Astrocyte (in vitro differentiated cells and primary cell): ENCODE data around the gene IL10RA. TPM values are rescaled to one million over a fixed set of nuclear protein-coding genes. Genes with fewer than 3 reads are reported as not detected.

Experiments used
- DNase-seq: peaks from one replicate; pipeline ENCODE4 v3.0.0-alpha.2; 2010; ENCODE audit warnings: low read depth
- FAIRE-seq: peaks from 2 replicates; lab custom pipeline; 2011; peaks lifted over from hg19 to GRCh38; lab: Jason Lieb, UNC
- H2AFZ ChIP-seq: 2 replicates; pipeline ENCODE4 v1.6.0; 2012; ENCODE audit warnings: low read depth, low read length, inconsistent platforms
- H3K27ac ChIP-seq: 2 replicates; pipeline ENCODE4 v1.5.1; 2011; ENCODE audit warnings: low read depth, low read length, inconsistent platforms
- H3K27me3 ChIP-seq: 2 replicates; pipeline ENCODE4 v1.6.0; 2011; ENCODE audit warnings: low read length, inconsistent platforms; ENCODE audit not compliant: insufficient read depth
- H3K36me3 ChIP-seq: 2 replicates; pipeline ENCODE4 v1.5.1; 2011; ENCODE audit warnings: low read length, inconsistent platforms; ENCODE audit not compliant: insufficient read depth
- H3K4me1 ChIP-seq: 2 replicates; pipeline ENCODE4 v1.5.1; 2011; ENCODE audit warnings: low read length, inconsistent platforms; ENCODE audit not compliant: insufficient read depth
- H3K4me2 ChIP-seq: 2 replicates; pipeline ENCODE4 v1.6.0; 2012; ENCODE audit warnings: low read length, inconsistent platforms
- H3K4me3 ChIP-seq: 2 replicates; pipeline ENCODE4 v1.5.1; 2011; ENCODE audit warnings: low read depth, mild to moderate bottlenecking, low read length, inconsistent platforms; ENCODE audit not compliant: insufficient read depth
- H3K79me2 ChIP-seq: 2 replicates; pipeline ENCODE4 v1.6.0; 2012; ENCODE audit warnings: mild to moderate bottlenecking, low read length, inconsistent platforms; ENCODE audit not compliant: insufficient read depth
- H3K9ac ChIP-seq: 2 replicates; pipeline ENCODE4 v1.6.0; 2012; ENCODE audit warnings: mild to moderate bottlenecking, low read length, inconsistent platforms
- H3K9me3 ChIP-seq: 2 replicates; pipeline ENCODE4 v1.5.1; 2012; ENCODE audit warnings: low read depth, mild to moderate bottlenecking, low read length, inconsistent platforms; ENCODE audit not compliant: insufficient read depth
- H4K20me1 ChIP-seq: 2 replicates; pipeline ENCODE4 v1.6.0; 2012; ENCODE audit warnings: low read length, inconsistent platforms; ENCODE audit not compliant: insufficient read depth
- H3K27ac Mint-ChIP-seq: one replicate; pipeline ENCODE4 v1.8.0; 2021; ENCODE audit warnings: mild to moderate bottlenecking, mixed read lengths; ENCODE audit not compliant: unreplicated experiment
- H3K27me3 Mint-ChIP-seq: one replicate; pipeline ENCODE4 v1.8.0; 2021; ENCODE audit warnings: low read depth, mixed read lengths; ENCODE audit not compliant: unreplicated experiment
- H3K36me3 Mint-ChIP-seq: one replicate; pipeline ENCODE4 v1.8.0; 2021; ENCODE audit warnings: low read depth, mixed read lengths; ENCODE audit not compliant: unreplicated experiment
- H3K4me1 Mint-ChIP-seq: one replicate; pipeline ENCODE4 v1.8.0; 2021; ENCODE audit warnings: low read depth, mixed read lengths; ENCODE audit not compliant: unreplicated experiment
- H3K4me3 Mint-ChIP-seq: one replicate; pipeline ENCODE4 v1.8.0; 2021; ENCODE audit warnings: mild to moderate bottlenecking, moderate library complexity, mixed read lengths; ENCODE audit not compliant: unreplicated experiment
- H3K9me3 Mint-ChIP-seq: one replicate; pipeline ENCODE4 v1.8.0; 2021; ENCODE audit warnings: mild to moderate bottlenecking, mixed read lengths; ENCODE audit not compliant: unreplicated experiment
- EZH2 ChIP-seq: IDR thresholded peaks from 2 replicates; pipeline ENCODE4 v1.6.1; 2012; ENCODE audit warnings: mild to moderate bottlenecking, low read length, inconsistent platforms; ENCODE audit not compliant: insufficient read depth
- total RNA-seq: library from RNA; stranded (reverse); gene quantifications from 2 replicates; pipeline ENCODE4 v1.2.1, GENCODE V29; 2021
- TF ChIP-seq, protein P1 (sequence below): IDR thresholded peaks from 2 replicates; pipeline ENCODE4 v1.5.1; 2011; ENCODE audit warnings: low read depth, mild to moderate bottlenecking, inconsistent platforms, low read length, moderate library complexity; ENCODE audit not compliant: insufficient read depth

Gene IL10RA
- total RNA-seq, 1 donor from 2014 or later: 0.73 TPM

DNA sequence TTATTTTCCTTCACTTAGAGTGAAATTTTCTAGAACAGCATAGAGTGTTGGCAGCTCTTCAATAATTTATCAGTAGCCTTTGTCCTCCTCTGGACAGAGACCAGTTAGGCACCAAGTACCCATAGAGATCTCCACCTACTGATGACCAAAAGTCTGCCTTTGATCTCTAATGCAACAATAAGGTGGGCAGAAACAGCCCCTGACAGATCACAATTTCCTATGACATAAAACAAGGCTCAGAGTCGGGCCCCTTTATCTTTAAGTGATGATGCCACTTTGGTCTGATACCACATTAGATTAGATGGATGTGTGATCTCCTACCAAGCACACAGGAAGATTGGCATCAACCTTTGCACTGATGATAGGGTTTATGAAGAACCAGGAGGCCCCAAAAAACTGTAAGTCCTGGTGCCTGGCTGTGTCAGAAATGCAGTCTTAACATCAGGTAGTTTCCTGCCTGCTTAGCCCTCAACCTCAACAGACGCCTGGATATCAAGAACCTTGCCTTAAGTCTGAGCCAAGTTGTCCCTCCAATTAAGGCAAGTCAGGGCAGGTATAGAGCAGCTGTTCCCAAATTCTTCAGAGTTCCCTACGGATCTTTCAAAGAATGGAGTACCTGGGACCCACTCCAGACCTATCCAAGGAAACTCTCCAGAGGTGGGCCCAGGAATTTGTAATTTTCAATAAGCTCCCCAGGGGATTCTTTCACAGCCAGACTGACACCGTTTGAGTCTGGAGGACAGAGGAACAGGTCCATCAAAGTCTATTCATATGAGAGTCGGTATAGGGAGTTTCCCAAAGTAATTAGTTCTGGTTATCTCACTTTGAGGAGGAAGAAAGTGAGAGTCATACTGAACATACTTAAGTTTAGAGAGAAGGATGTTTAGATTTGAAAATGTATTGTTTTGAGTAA is 60.1 kb downstream of the IL10RA start:
- no peak overlapping the region for H3K27ac ChIP-seq
- H3K4me1 ChIP-seq: no peaks in the 10 kb centered on the region
- no peak overlapping the region for H3K9ac ChIP-seq
- FAIRE-seq: no peak
- Mint-ChIP-seq H3K27ac (no peak overlapping the region), H3K27me3 (peaks cover 39% of the 10 kb centered on the region), H3K4me1 (no peaks in the 10 kb centered on the region), H3K36me3 (no peaks in the 10 kb centered on the region), H3K9me3 (no peaks in the 10 kb centered on the region), H3K4me3 (no peak overlapping the region)
- TF ChIP-seq, protein P1, sequence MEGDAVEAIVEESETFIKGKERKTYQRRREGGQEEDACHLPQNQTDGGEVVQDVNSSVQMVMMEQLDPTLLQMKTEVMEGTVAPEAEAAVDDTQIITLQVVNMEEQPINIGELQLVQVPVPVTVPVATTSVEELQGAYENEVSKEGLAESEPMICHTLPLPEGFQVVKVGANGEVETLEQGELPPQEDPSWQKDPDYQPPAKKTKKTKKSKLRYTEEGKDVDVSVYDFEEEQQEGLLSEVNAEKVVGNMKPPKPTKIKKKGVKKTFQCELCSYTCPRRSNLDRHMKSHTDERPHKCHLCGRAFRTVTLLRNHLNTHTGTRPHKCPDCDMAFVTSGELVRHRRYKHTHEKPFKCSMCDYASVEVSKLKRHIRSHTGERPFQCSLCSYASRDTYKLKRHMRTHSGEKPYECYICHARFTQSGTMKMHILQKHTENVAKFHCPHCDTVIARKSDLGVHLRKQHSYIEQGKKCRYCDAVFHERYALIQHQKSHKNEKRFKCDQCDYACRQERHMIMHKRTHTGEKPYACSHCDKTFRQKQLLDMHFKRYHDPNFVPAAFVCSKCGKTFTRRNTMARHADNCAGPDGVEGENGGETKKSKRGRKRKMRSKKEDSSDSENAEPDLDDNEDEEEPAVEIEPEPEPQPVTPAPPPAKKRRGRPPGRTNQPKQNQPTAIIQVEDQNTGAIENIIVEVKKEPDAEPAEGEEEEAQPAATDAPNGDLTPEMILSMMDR: no peak
- no peaks in the 10 kb centered on the region for H3K79me2 ChIP-seq
- no peak overlapping the region for H2AFZ ChIP-seq
- DNase-seq: no peak
- no peak overlapping the region for H3K4me3 ChIP-seq
- peaks cover 13% of the 10 kb centered on the region for H3K27me3 ChIP-seq
- H3K4me2 ChIP-seq: no peak overlapping the region
- no peaks in the 10 kb centered on the region for H4K20me1 ChIP-seq
- H3K36me3 ChIP-seq: no peaks in the 10 kb centered on the region
- no peaks in the 10 kb centered on the region for H3K9me3 ChIP-seq

DNA sequence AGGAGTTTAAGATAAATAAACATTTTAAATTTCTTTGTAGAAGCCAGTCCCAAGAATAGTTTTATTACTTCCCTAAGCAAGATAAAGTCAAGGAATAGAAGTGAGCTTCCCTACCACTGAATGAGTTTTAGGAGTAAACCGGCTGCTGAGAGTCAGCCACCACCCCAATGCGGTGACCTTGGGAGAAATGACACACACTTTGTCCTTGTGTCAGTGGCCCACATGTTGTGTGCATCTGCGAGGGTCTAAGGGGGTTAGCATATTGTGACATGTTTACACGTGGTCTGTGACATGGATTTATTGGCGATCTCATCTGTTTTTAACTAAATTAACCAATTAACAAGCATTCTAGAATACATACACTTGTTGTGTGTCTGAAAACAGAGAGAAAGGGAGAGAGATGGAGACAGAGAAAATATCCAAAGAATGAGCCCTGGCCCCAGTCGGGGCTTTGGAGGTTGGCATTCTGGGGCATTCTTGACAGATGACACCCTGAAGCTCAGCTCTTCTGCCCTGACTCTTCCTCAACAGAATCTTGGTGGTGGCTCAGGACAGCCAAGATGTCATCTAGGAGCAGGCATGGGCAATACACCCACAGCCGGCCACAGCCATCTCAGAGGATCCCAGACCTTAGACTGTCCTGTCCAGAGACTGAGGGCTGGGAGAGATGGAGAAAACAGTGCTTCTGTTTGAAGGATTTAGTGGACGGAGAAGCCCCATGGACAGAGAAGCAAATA is 60.9 kb downstream of the IL10RA start:
- TF ChIP-seq, protein P1: no peak
- TF ChIP-seq EZH2: no peak
- Mint-ChIP-seq H3K36me3 (no peaks in the 10 kb centered on the region), H3K27ac (no peak overlapping the region), H3K4me3 (no peak overlapping the region), H3K27me3 (peaks cover 45% of the 10 kb centered on the region), H3K4me1 (no peaks in the 10 kb centered on the region), H3K9me3 (no peaks in the 10 kb centered on the region)
- Histone ChIP-seq H3K36me3 (no peaks in the 10 kb centered on the region), H4K20me1 (no peaks in the 10 kb centered on the region), H3K27ac (no peak overlapping the region), H3K4me2 (no peak overlapping the region), H3K4me1 (no peaks in the 10 kb centered on the region), H3K27me3 (peaks cover 13% of the 10 kb centered on the region), H2AFZ (no peak overlapping the region), H3K79me2 (no peaks in the 10 kb centered on the region), H3K9me3 (no peaks in the 10 kb centered on the region), H3K4me3 (no peak overlapping the region), H3K9ac (no peak overlapping the region)
- no peak for FAIRE-seq
- DNase-seq: no peak
